IMR-90 (cell line): ENCODE results near the gene PLXNA4. TPM values are rescaled to one million over a fixed set of nuclear protein-coding genes. Genes with fewer than 3 reads are reported as not detected.

ENCODE experiments used
- ATAC-seq: fragments of 200-7000 bp; cut with Tn5 transposase; 2 replicates; pipeline ENCODE4 v1.9.1; 2020; ENCODE audit warnings: low read depth, mild to moderate bottlenecking, moderate library complexity
- BruUV-seq: library from RNA; stranded (reverse); fragments of 400-500 nt; replicated peaks from 2 replicates; lab custom pipeline; 2021; lab: Mats Ljungman, UMichigan
- CTCF ChIA-PET: fragments of 300-600 bp; formaldehyde crosslinking; extraction: SDS; loops from one replicate; lab custom pipeline; 2021; ENCODE audit warnings: antibody characterized with exemption; lab: Yijun Ruan, JAX
- POLR2A ChIA-PET: fragments of 300-600 bp; sonication (Branson Sonifier 250); formaldehyde crosslinking; loops from one replicate; lab custom pipeline; 2022; ENCODE audit warnings: antibody characterized with exemption; ENCODE audit not compliant: unreplicated experiment; lab: Charles Lee
- DNase-seq: peaks from one replicate; pipeline ENCODE4 v3.0.0; 2013
- H2AFZ ChIP-seq: replicated peaks from 2 replicates; pipeline ENCODE3; 2013; ENCODE audit warnings: low read length, mild to moderate bottlenecking; ENCODE audit not compliant: poor library complexity
- H2AK5ac ChIP-seq: 2 replicates; pipeline ENCODE4 v1.6.1; 2013; ENCODE audit warnings: low read depth, low read length, inconsistent platforms
- H2AK9ac ChIP-seq: replicated peaks from 2 replicates; pipeline ENCODE3; 2013; ENCODE audit warnings: mild to moderate bottlenecking, low read depth, low read length, moderate library complexity; ENCODE audit not compliant: poor library complexity
- H2BK120ac ChIP-seq: 2 replicates; pipeline ENCODE4 v1.6.1; 2013; ENCODE audit warnings: low read depth, low read length, inconsistent platforms
- H2BK15ac ChIP-seq: 3 replicates; pipeline ENCODE4 v1.6.1; 2013; ENCODE audit warnings: low read depth, low read length, inconsistent platforms
- H2BK20ac ChIP-seq: 2 replicates; pipeline ENCODE4 v1.6.1; 2013; ENCODE audit warnings: low read depth, mild to moderate bottlenecking, inconsistent platforms, low read length, moderate library complexity
- H2BK5ac ChIP-seq: 2 replicates; pipeline ENCODE4 v1.6.1; 2013; ENCODE audit warnings: mild to moderate bottlenecking, low read depth, low read length, inconsistent platforms; ENCODE audit not compliant: poor library complexity, severe bottlenecking
- H3K14ac ChIP-seq: replicated peaks from 2 replicates; pipeline ENCODE4 v1.6.1; 2013; ENCODE audit warnings: low read depth, low read length, inconsistent platforms
- H3K18ac ChIP-seq: 2 replicates; pipeline ENCODE4 v1.6.1; 2013; ENCODE audit warnings: low read depth, low read length, control low read depth
- H3K23ac ChIP-seq: 2 replicates; pipeline ENCODE4 v1.6.1; 2013; ENCODE audit warnings: low read depth, low read length, inconsistent platforms
- H3K27ac ChIP-seq: 2 replicates; pipeline ENCODE4 v1.5.1; 2013; ENCODE audit warnings: mild to moderate bottlenecking, control low read depth, low read length; ENCODE audit not compliant: insufficient read depth
- H3K27me3 ChIP-seq: 2 replicates; pipeline ENCODE4 v1.6.1; 2013; ENCODE audit warnings: low read length; ENCODE audit not compliant: control insufficient read depth, insufficient read depth
- H3K36me3 ChIP-seq: 2 replicates; pipeline ENCODE4 v1.6.1; 2013; ENCODE audit warnings: low read length, mixed read lengths; ENCODE audit not compliant: control insufficient read depth, insufficient read depth
- H3K4ac ChIP-seq: 2 replicates; pipeline ENCODE4 v1.6.1; 2013; ENCODE audit warnings: low read depth, low read length, inconsistent platforms
- H3K4me1 ChIP-seq: 2 replicates; pipeline ENCODE4 v1.6.1; 2013; ENCODE audit warnings: low read length, mixed read lengths; ENCODE audit not compliant: control insufficient read depth, insufficient read depth
- H3K4me2 ChIP-seq: 2 replicates; pipeline ENCODE4 v1.6.1; 2013; ENCODE audit warnings: low read depth, mild to moderate bottlenecking, control low read depth, low read length, moderate library complexity
- H3K4me3 ChIP-seq: 2 replicates; pipeline ENCODE4 v1.5.1; 2013; ENCODE audit warnings: low read depth, mild to moderate bottlenecking, control low read depth, low read length, moderate library complexity; ENCODE audit not compliant: insufficient read depth
- H3K56ac ChIP-seq: 2 replicates; pipeline ENCODE4 v1.6.1; 2013; ENCODE audit warnings: low read length, inconsistent platforms; ENCODE audit not compliant: insufficient read depth; ENCODE audit errors: extremely low read depth
- H3K79me1 ChIP-seq, 2 experiments: 2 replicates each; pipeline ENCODE4 v1.6.1; 2013; ENCODE audit warnings: low read length in 2 of 2, inconsistent platforms in 1 of 2, low read depth in 1 of 2
- H3K9ac ChIP-seq: 2 replicates; pipeline ENCODE4 v1.6.1; 2013; ENCODE audit warnings: low read depth, low read length, control low read depth
- H3K9me1 ChIP-seq: 2 replicates; pipeline ENCODE4 v1.6.1; 2013; ENCODE audit warnings: low read length, inconsistent platforms; ENCODE audit not compliant: insufficient read depth
- H3K9me3 ChIP-seq: 2 replicates; pipeline ENCODE4 v1.6.1; 2013; ENCODE audit warnings: low read length; ENCODE audit not compliant: control insufficient read depth, insufficient read depth
- H4K20me1 ChIP-seq: 2 replicates; pipeline ENCODE4 v1.6.1; 2013; ENCODE audit warnings: low read length, inconsistent platforms; ENCODE audit not compliant: insufficient read depth
- H4K5ac ChIP-seq: 2 replicates; pipeline ENCODE4 v1.6.1; 2013; ENCODE audit warnings: mild to moderate bottlenecking, low read depth, low read length, control low read depth
- H4K8ac ChIP-seq, 2 experiments: 2 replicates each; pipeline ENCODE4 v1.6.1; 2013; ENCODE audit warnings: low read depth in 2 of 2, low read length in 2 of 2, control low read depth in 1 of 2, inconsistent platforms in 1 of 2
- H4K91ac ChIP-seq: 2 replicates; pipeline ENCODE4 v1.6.1; 2013; ENCODE audit warnings: low read depth, low read length, inconsistent platforms; ENCODE audit not compliant: insufficient read depth
- USF2 ChIP-seq: fragments of 150-350 bp; IDR thresholded peaks from 2 replicates; pipeline ENCODE4 v1.6.1; 2017; ENCODE audit warnings: mild to moderate bottlenecking, antibody characterized with exemption, low read length, low read depth
- WGBS, 2 experiments: methylation state at CpG; one replicate each; pipeline versions ENCODE4 v1.1.5 to v1.1.7; 2013; ENCODE audit warnings: missing lambda C conversion rate in 2 of 2; ENCODE audit not compliant: insufficient read length in 1 of 2; ENCODE audit errors: extremely low coverage in 2 of 2; 5-methylcytosine and 5-hydroxymethylcytosine counted together
- dilution Hi-C: fragments of 300-500 bp; cut with HindIII; formaldehyde crosslinking; loops from one replicate; pipeline ENCODE4 v1.14.3; 2018; ENCODE audit warnings: low sequenced_read_pairs; ENCODE audit not compliant: unreplicated experiment
- in situ Hi-C: fragments of 300-500 bp; cut with MboI; formaldehyde crosslinking; loops from 3 replicates; pipeline ENCODE4 v1.14.3; 2019; ENCODE audit warnings: low sequenced_read_pairs, inconsistent platforms, mixed read lengths
- intact Hi-C: fragments of 100-400 bp; cut with micrococcal nuclease; formaldehyde crosslinking; loops from 2 replicates; pipeline ENCODE4 v1.10.0; 2022
- polyA plus RNA-seq, 3 experiments: library from polyadenylated mRNA; depleted of rRNA; stranded (reverse); fragments of >200 nt; gene quantifications; 2 replicates each; pipeline ENCODE4 v1.2.3, GENCODE V29; 2012; ENCODE audit warnings: low replicate concordance in 1 of 3
- total RNA-seq: library from RNA; depleted of rRNA; stranded (reverse); fragments of >200 nt; gene quantifications from 2 replicates; pipeline ENCODE4 v1.2.3, GENCODE V29; 2012

Gene PLXNA4
- total and polyA plus RNA-seq, 2 of the 4 experiments (the other 2 are of a cell fraction) = under 0.01 TPM

DNA sequence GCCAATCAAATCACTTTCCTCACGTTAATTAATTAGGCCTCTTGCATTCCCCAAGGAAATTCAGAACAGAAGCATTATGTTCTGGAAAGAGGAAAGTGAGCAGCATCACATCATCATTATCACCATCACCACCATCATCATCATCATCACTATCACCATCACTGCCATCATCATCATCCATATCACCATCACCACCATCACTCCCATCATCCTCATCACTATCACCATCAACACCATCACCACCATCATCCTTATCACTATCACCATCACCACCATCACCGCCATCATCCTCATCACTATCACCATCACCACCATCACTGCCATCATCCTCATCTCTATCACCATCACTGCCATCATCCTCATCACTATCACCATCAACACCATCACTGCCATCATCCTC is 31.4 kb upstream of the PLXNA4 start:
- H3K9ac ChIP-seq = no peak overlapping the region
- H2AFZ ChIP-seq = no peak overlapping the region
- ChIA-PET POLR2A (no interaction called here), CTCF (no interaction called here)
- H3K4me2 ChIP-seq = no peak overlapping the region
- no peaks in the 10 kb centered on the region for H4K20me1 ChIP-seq
- no peak overlapping the region for H4K91ac ChIP-seq
- no peak overlapping the region for H3K14ac ChIP-seq
- no peak overlapping the region for H2BK120ac ChIP-seq
- no peaks in the 10 kb centered on the region for H3K79me1 ChIP-seq
- no peak overlapping the region for H2AK5ac ChIP-seq
- H3K27me3 ChIP-seq = no peaks in the 10 kb centered on the region
- no peak overlapping the region for H3K4ac ChIP-seq
- no peak overlapping the region for H2BK20ac ChIP-seq
- H4K8ac ChIP-seq = no peak overlapping the region
- no peak overlapping the region for H3K56ac ChIP-seq
- no peak overlapping the region for H2BK15ac ChIP-seq
- no peak overlapping the region for H2AK9ac ChIP-seq
- H3K18ac ChIP-seq = no peak overlapping the region
- DNase-seq (no peak), ATAC-seq (no peak)
- no TSS peak for BruUV-seq
- TF ChIP-seq USF2 = no peak
- no peak overlapping the region for H3K23ac ChIP-seq
- in situ Hi-C loops = no loop called here
- dilution Hi-C loops = no loop called here
- intact Hi-C loops = no loop called here
- no peak overlapping the region for H4K5ac ChIP-seq
- 83% methylated on average over 1 of the region's 2 CpGs; no CpG with 5 or more reads in 1 of the 2 experiments for WGBS, 2 experiments
- H3K4me3 ChIP-seq = no peak overlapping the region
- H3K9me3 ChIP-seq = no peaks in the 10 kb centered on the region
- no peaks in the 10 kb centered on the region for H3K9me1 ChIP-seq
- H3K4me1 ChIP-seq = no peaks in the 10 kb centered on the region
- H2BK5ac ChIP-seq = peak overlapping the region; percentile 19
- no peaks in the 10 kb centered on the region for H3K36me3 ChIP-seq
- H3K27ac ChIP-seq = no peak overlapping the region
